ENCODE results near the gene SPATA6L.

The SPATA6L gene

GRCh38 chr9:4666042-4666699 is at the start of gene SPATA6L:
SPATA6L (minus strand) TSS chr9:4666480; CDS start chr9:4666250, 230 bp downstream.
- peak within 1 kb of the TSS; percentile 57 for H3K4me2 ChIP-seq (ENCODE audit: low read length)
- no peaks in the 10 kb centered on the region for H3K9me2 ChIP-seq (ENCODE audit: low read depth, low read length)
- no peaks in the 10 kb centered on the region for H3K79me2 ChIP-seq (ENCODE audit: insufficient read depth, low read length)
- H3K4me3 ChIP-seq (ENCODE audit: low read depth, low read length, poor library complexity, severe bottlenecking), result peak within 1 kb of the TSS; percentile 42
- no peak within 1 kb of the TSS for H3K27ac ChIP-seq (ENCODE audit: low read depth, low read length, poor library complexity, severe bottlenecking)
- no peak within 1 kb of the TSS; the same call in 1 of the 2 replicates for H3K9ac ChIP-seq (ENCODE audit: low read length)
- no peaks in the 10 kb centered on the region for H3F3A ChIP-seq (ENCODE audit: insufficient read depth, low read length)
- H4K20me1 ChIP-seq (ENCODE audit: insufficient read depth, low read length), result no peaks in the 10 kb centered on the region
- H3K36me3 ChIP-seq (ENCODE audit: insufficient read depth, low read length), result no peaks in the 10 kb centered on the region
- no peaks in the 10 kb centered on the region for H3K9me3 ChIP-seq (ENCODE audit: low read length)
- no peak within 1 kb of the TSS for H2AFZ ChIP-seq (ENCODE audit: low read length)
- H3K4me1 ChIP-seq (ENCODE audit: insufficient read depth, low read length, severe bottlenecking), result peaks cover 53% of the 10 kb centered on the region
- H3K27me3 ChIP-seq (ENCODE audit: insufficient read depth, low read length), result no peaks in the 10 kb centered on the region
- TF ChIP-seq EZH2 (IDR thresholded peaks at IDR 0.05; ENCODE audit: borderline replicate concordance, low read length) (no peak), CTCF (IDR thresholded peaks at IDR 0.05; ENCODE audit: low read length) (peak; percentile 24; the same call in 1 of the 2 replicates)

DNA sequence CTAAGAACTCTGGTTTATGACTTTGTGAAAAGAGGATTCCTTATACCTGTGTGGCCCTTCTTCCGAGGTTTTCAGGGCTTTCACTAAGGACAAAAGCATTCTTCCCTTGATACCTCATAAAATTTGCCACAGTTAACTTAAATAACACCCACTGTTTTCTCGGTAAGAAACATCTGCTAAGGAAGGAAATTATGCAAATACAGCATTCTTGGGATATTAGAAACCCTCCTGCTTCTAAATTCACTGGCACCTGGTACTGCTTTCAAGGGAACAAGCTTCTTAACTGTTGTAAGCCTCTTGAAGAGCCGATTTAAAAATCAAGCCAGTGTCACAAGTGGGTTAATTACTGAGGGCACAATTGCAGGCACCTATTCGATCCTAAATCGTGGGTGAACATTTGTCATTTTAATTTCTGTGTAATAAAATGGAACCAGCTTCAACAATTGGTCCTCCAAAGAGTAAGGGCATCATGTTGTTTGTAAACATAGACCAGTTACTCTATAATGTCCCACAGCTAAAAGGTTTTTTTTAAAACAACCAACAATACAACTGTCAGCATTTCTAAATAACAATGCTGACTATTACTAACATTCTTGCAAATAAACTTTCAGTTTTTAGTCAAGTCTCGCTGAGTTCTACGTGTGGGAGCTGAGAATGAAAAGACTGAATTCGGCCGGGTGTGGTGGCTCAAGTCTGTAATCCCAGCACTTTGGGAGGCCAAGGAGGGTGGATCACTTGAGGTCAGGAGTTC is 48.2 kb upstream of the SPATA6L start:
- no peaks in the 10 kb centered on the region for H3F3A ChIP-seq (ENCODE audit: insufficient read depth, low read length)
- H3K27ac ChIP-seq (ENCODE audit: low read depth, low read length, poor library complexity, severe bottlenecking), result no peak overlapping the region
- H3K9me3 ChIP-seq (ENCODE audit: low read length), result peaks cover 7% of the 10 kb centered on the region
- no peaks in the 10 kb centered on the region for H3K4me1 ChIP-seq (ENCODE audit: insufficient read depth, low read length, severe bottlenecking)
- no peaks in the 10 kb centered on the region for H4K20me1 ChIP-seq (ENCODE audit: insufficient read depth, low read length)
- H3K4me2 ChIP-seq (ENCODE audit: low read length), result no peak overlapping the region
- no peaks in the 10 kb centered on the region for H3K79me2 ChIP-seq (ENCODE audit: insufficient read depth, low read length)
- TF ChIP-seq EZH2 (IDR thresholded peaks at IDR 0.05; ENCODE audit: borderline replicate concordance, low read length) (no peak), CTCF (IDR thresholded peaks at IDR 0.05; ENCODE audit: low read length) (no peak)
- H3K9me2 ChIP-seq (ENCODE audit: low read depth, low read length), result no peaks in the 10 kb centered on the region
- no peak overlapping the region for H3K4me3 ChIP-seq (ENCODE audit: low read depth, low read length, poor library complexity, severe bottlenecking)
- H3K36me3 ChIP-seq (ENCODE audit: insufficient read depth, low read length), result peaks cover 93% of the 10 kb centered on the region
- H2AFZ ChIP-seq (ENCODE audit: low read length), result no peak overlapping the region
- H3K27me3 ChIP-seq (ENCODE audit: insufficient read depth, low read length), result no peaks in the 10 kb centered on the region
- no peak overlapping the region for H3K9ac ChIP-seq (ENCODE audit: low read length)

DNA sequence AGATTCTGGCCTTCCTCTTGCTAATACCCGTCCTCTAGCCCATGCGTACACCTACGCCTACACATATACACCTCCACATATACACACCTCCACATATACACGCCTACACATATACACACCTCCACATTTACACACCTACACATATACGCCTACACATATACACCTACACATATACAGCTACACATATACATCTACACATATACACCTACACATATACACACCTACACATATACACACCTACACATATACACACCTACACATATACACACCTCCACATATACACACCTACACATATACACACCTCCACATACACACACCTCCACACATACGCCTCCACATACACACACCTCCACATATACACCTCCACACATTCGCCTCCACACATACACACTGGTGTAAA is 47.6 kb upstream of the SPATA6L start:
- no peaks in the 10 kb centered on the region for H3K9me2 ChIP-seq (ENCODE audit: low read depth, low read length)
- no peaks in the 10 kb centered on the region for H3K27me3 ChIP-seq (ENCODE audit: insufficient read depth, low read length)
- no peaks in the 10 kb centered on the region for H3F3A ChIP-seq (ENCODE audit: insufficient read depth, low read length)
- TF ChIP-seq CTCF (IDR thresholded peaks at IDR 0.05; ENCODE audit: low read length), result no peak
- no peak for TF ChIP-seq EZH2 (IDR thresholded peaks at IDR 0.05; ENCODE audit: borderline replicate concordance, low read length)
- no peaks in the 10 kb centered on the region for H3K4me1 ChIP-seq (ENCODE audit: insufficient read depth, low read length, severe bottlenecking)
- no peak overlapping the region for H2AFZ ChIP-seq (ENCODE audit: low read length)
- H3K9me3 ChIP-seq (ENCODE audit: low read length), result peaks cover 7% of the 10 kb centered on the region
- H3K79me2 ChIP-seq (ENCODE audit: insufficient read depth, low read length), result no peaks in the 10 kb centered on the region
- H4K20me1 ChIP-seq (ENCODE audit: insufficient read depth, low read length), result no peaks in the 10 kb centered on the region
- no peak overlapping the region for H3K4me2 ChIP-seq (ENCODE audit: low read length)
- H3K36me3 ChIP-seq (ENCODE audit: insufficient read depth, low read length), result peaks cover 93% of the 10 kb centered on the region
- no peak overlapping the region for H3K9ac ChIP-seq (ENCODE audit: low read length)
- no peak overlapping the region for H3K27ac ChIP-seq (ENCODE audit: low read depth, low read length, poor library complexity, severe bottlenecking)
- no peak overlapping the region for H3K4me3 ChIP-seq (ENCODE audit: low read depth, low read length, poor library complexity, severe bottlenecking)
